GM12874 (cell line): ENCODE results near the gene CYTH1.

Source experiments
- TF ChIP-seq, protein P1 (sequence below): IDR thresholded peaks from 2 replicates; pipeline ENCODE4 v1.5.1; 2011; ENCODE audit warnings: low read depth, mild to moderate bottlenecking, control low read depth, low read length, moderate library complexity; ENCODE audit not compliant: insufficient read depth

The CYTH1 gene

DNA sequence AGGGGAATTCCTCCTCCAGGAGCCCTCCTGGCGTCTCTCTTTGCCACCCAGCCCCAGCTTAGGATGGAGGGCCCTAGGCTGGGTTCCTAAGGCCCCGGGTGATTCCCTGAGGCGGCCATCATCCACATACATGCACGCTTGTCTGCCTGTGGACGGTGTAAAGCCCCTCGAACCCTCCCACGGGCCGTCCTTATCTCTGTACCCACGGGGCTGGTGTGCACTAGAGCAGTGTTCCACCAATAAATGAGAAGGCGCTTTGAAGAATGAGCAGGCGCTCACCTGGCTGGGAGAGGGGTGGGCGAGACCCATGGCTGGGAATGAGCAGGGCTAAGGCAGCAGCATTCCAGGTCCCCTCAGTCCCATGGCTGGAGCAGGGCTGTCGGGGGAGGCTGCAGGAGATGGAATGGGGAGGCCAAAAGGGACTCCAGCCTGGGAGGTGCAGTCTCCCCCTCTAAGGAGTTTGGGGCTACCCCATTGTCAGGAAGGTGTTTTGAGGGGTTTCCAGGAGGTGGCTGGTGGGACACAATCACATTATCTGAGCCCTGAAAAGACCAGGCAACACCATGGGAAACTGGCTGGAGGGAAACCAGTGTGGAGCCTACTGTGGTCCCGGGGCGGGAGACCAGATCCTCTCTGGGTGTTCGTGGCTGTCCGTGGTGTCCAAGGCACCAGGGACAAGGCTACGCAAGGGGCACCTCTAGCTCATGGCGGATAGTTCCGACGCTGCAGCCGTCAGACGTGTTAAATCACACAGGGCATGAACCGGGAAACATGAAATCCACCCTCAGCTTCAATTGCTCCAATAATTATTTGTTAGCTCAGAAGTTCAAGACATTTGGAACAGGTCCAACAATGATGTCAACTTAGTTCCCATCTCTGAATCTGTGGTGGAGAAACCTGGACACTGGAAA lies 117.3 kb downstream of the CYTH1 start:
- TF ChIP-seq, protein P1, sequence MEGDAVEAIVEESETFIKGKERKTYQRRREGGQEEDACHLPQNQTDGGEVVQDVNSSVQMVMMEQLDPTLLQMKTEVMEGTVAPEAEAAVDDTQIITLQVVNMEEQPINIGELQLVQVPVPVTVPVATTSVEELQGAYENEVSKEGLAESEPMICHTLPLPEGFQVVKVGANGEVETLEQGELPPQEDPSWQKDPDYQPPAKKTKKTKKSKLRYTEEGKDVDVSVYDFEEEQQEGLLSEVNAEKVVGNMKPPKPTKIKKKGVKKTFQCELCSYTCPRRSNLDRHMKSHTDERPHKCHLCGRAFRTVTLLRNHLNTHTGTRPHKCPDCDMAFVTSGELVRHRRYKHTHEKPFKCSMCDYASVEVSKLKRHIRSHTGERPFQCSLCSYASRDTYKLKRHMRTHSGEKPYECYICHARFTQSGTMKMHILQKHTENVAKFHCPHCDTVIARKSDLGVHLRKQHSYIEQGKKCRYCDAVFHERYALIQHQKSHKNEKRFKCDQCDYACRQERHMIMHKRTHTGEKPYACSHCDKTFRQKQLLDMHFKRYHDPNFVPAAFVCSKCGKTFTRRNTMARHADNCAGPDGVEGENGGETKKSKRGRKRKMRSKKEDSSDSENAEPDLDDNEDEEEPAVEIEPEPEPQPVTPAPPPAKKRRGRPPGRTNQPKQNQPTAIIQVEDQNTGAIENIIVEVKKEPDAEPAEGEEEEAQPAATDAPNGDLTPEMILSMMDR: no peak

DNA sequence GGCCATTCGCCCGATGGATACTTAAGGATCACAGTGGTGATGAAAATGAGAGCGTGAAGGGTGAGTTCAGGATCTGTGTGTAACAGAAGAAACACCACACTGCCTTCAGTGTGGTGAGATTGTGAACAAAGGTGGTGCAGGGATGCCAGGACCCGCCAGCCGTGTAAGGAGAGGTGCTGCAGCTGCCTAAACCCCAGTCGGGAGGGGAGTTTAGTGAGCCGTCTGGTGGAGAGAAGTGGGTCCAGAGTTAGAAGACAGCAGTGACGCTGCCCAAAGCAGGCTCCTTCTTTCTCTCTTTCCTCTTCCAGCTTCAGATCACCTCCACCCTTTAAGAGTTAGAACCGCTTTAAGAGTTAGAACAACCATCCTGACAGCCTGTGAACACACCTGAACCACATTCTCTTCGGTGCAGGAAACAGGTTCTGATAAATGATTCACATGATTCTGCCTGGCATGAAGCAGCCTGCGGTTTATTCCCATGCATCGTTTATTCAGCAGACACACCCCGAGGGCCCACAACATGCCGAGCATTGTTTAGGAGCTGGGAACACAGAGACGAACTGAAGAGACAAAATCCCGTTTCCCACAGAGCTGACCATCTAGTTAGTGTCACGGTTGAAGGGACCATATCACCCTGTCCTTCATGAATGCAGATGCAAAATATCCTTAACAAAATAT lies 120.8 kb downstream of the CYTH1 start:
- TF ChIP-seq, protein P1: no peak

DNA sequence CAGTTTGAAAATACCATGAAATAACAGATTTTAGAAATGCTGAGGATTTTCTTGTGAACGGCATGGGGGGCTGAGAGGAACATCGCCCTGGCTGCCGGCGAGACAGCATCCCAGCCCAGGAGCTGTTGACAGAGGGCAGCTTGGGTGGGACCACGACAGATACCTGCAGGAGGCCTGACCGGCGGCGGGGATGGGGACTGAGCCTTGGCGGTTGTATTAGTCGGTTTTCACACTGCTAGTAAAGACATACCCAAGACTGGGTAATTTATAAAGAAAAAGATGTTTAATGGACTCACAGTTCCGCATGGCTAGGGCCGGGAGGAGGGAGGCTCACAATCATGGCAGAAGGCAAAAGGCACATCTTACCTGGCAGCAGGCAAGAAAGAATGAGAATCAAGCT lies 122.5 kb downstream of the CYTH1 start:
- TF ChIP-seq, protein P1: no peak

DNA sequence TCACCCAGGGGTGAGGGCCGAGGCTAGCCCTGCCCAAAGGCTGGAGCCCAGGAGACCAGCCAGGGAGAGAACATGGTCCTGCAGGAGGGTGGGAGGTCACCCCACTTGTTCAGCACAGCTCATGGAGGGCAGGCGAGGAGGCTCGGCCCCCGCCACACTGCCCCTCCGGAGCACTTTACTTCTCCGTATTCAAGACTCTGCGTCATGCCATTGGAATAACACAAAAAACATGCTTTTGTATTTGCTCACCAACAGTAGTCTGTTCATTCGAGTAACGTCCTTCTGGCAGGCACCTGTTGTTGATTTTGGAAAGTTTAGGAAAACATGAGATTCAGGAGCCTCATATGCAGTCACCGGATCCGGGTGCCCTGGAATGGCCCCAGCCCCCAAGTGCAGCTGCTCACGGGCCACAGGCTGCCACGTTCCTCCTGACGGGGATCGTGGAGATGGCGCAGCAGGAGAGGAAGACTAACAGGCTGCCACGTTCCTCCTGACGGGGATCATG lies 123.7 kb downstream of the CYTH1 start:
- TF ChIP-seq, protein P1: no peak

DNA sequence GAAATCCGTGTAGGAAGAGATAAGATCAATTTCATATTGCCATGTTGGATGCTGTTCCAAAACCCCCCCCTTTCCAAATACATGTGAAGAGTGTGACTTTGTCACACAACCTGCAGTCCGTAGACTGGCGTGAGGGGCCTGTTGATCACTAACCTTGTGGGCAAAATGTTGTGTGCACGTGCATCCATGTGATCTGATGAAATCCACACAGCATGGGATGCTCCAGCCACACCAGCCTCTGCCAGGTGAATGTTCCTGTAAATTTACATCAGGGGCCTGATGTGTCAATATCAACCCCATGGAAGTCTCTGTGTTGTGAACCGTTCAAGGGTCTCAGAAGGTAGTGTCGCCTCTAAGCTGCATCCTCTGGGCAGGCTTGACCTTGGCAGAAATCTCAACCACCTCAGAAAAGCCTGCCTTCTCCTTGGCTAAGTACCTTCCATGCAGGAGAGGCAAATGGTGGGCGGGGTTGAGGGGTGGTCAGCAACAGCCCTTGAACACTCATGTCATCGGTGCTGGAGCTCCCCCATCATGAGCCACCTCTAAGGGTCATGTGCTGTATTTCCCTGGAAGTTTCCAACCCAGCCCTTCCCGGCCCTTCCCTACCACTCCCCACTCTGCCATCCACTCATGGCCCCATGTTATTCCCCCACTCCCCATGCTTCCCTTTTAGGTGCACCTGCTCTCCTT lies 126.7 kb downstream of the CYTH1 start:
- TF ChIP-seq, protein P1: no peak

DNA sequence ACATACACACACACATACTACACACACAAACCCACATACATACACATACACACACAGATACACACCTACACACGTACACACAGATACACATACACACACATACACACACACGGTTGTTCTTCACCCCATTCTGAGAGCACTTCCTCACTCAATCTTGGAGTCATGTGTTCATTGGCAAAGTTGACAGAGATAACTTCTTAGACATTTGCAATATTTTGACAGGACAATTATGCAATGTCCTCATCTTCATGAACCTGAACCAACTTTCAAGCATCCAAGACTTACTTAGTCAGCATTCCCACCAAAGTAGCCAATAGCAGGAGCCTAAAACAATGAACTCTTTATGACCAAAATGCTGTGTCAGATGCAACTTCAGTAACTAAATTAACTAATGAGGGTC lies 127.7 kb downstream of the CYTH1 start:
- TF ChIP-seq, protein P1: no peak

DNA sequence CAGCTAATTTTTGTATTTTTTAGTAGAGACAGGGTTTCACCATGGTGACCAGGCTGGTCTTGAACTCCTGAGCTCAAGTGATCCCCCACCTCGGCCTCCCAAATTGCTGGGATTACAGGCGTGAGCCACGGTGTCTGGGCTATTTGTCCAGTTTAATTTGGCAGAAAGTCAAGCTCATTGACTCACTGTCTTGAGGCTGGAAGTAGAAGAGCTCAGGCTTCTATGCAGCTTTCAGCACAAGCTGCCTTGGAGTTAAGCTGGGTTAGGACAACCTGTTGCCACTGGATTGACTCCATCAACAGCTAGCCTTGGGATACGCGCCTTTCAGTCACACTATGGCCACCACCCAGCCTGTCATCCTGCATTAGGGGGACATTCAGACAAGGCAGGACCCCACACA lies 128.7 kb downstream of the CYTH1 start:
- TF ChIP-seq, protein P1: no peak
